Neural progenitor cell (in vitro differentiated cells): ENCODE measurements around the gene TMCO5A. TPM values are rescaled to one million over a fixed set of nuclear protein-coding genes. Genes with fewer than 3 reads are reported as not detected.

Experiments
- DNase-seq: peaks from one replicate; pipeline ENCODE4 v3.0.0-alpha.2; 2016; ENCODE audit warnings: low spot score
- H2AFZ ChIP-seq: fragments of 200-600 bp; sonication (generic); replicated peaks from 2 replicates; pipeline ENCODE4 v1.6.1; 2016; ENCODE audit warnings: antibody characterized with exemption
- H3F3A ChIP-seq: fragments of 200-600 bp; sonication (generic); 2 replicates; pipeline ENCODE4 v1.6.1; 2016; ENCODE audit warnings: antibody characterized with exemption, low read depth
- H3K27ac ChIP-seq: fragments of 200-600 bp; sonication (generic); 2 replicates; pipeline ENCODE4 v1.5.1; 2016; ENCODE audit warnings: mild to moderate bottlenecking
- H3K27me3 ChIP-seq: fragments of 200-600 bp; sonication (generic); 2 replicates; pipeline ENCODE4 v1.6.1; 2016; ENCODE audit warnings: mild to moderate bottlenecking, moderate library complexity
- H3K36me3 ChIP-seq: fragments of 200-600 bp; sonication (generic); 2 replicates; pipeline ENCODE4 v1.5.1; 2016
- H3K4me1 ChIP-seq: fragments of 200-600 bp; sonication (generic); 2 replicates; pipeline ENCODE4 v1.6.1; 2016; ENCODE audit warnings: mixed run types
- H3K4me2 ChIP-seq: fragments of 200-600 bp; sonication (generic); 2 replicates; pipeline ENCODE4 v1.6.1; 2016
- H3K4me3 ChIP-seq: fragments of 200-600 bp; sonication (generic); 2 replicates; pipeline ENCODE4 v1.5.1; 2016
- H3K79me2 ChIP-seq: fragments of 200-600 bp; sonication (generic); 2 replicates; pipeline ENCODE4 v1.6.1; 2016; ENCODE audit warnings: low read depth
- H3K9ac ChIP-seq: fragments of 200-600 bp; sonication (generic); 2 replicates; pipeline ENCODE4 v1.6.1; 2016
- H3K9me3 ChIP-seq: fragments of 200-600 bp; sonication (generic); 2 replicates; pipeline ENCODE4 v1.5.1; 2016; ENCODE audit warnings: low read depth
- H4K20me1 ChIP-seq: fragments of 200-600 bp; sonication (generic); 2 replicates; pipeline ENCODE4 v1.6.1; 2016; ENCODE audit warnings: low read depth
- H3K27ac Mint-ChIP-seq: 3 replicates; pipeline ENCODE4 v1.8.0; 2021; ENCODE audit warnings: mixed read lengths
- H3K27me3 Mint-ChIP-seq: 2 replicates; pipeline ENCODE4 v1.8.0; 2022; ENCODE audit warnings: low read depth, mild to moderate bottlenecking, inconsistent platforms, moderate library complexity, mixed read lengths; ENCODE audit not compliant: insufficient read depth
- H3K36me3 Mint-ChIP-seq: 3 replicates; pipeline ENCODE4 v1.8.0; 2021; ENCODE audit warnings: mixed read lengths
- H3K4me1 Mint-ChIP-seq: 3 replicates; pipeline ENCODE4 v1.8.0; 2021; ENCODE audit warnings: mixed read lengths
- H3K4me3 Mint-ChIP-seq: 3 replicates; pipeline ENCODE4 v1.8.0; 2021; ENCODE audit warnings: mild to moderate bottlenecking, moderate library complexity, mixed read lengths
- H3K9me3 Mint-ChIP-seq: 3 replicates; pipeline ENCODE4 v1.8.0; 2020; ENCODE audit warnings: mixed read lengths
- EZH2 ChIP-seq: fragments of 200-600 bp; sonication (generic); IDR thresholded peaks from 2 replicates; pipeline ENCODE4 v1.6.1; 2017; ENCODE audit warnings: antibody characterized with exemption, mild to moderate bottlenecking, moderate library complexity
- EZH2phosphoT487 ChIP-seq: fragments of 200-600 bp; sonication (generic); IDR thresholded peaks from 2 replicates; pipeline ENCODE4 v1.6.1; 2017; ENCODE audit warnings: antibody characterized with exemption
- total RNA-seq: library from RNA; depleted of rRNA; stranded (reverse); fragments of >200 nt; gene quantifications from 2 replicates; pipeline ENCODE4 v1.2.3, GENCODE V29; 2015; ENCODE audit warnings: low replicate concordance
- TF ChIP-seq, protein P1 (sequence below): fragments of 200-600 bp; sonication (generic); IDR thresholded peaks from 2 replicates; pipeline ENCODE4 v1.5.1; 2017; ENCODE audit warnings: antibody characterized with exemption, mild to moderate bottlenecking

TMCO5A gene
- total RNA-seq, 1 donor from 2014 or later = not detected

DNA sequence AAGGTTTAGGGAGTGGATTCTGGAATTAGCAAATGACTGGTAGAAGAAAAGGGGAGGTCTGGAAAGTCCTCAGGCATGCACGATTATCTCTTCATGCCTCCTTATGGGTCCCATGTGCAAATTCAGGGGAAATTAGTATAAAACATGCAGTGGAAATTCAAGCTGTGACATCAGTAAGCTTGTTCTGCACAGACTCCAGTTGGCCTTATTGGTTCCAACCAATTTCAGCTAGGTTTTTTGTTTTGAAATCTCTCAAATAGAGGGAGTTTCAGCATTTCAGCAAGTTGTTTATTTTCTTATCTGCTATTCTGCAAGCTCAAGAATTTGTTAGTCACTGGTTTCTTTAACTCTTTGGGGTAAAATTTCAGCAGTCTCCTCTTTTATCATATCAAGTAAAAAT is 774 bp upstream of the TMCO5A start:
- no peaks in the 10 kb centered on the region for H4K20me1 ChIP-seq
- no peaks in the 10 kb centered on the region for H3K36me3 ChIP-seq
- Mint-ChIP-seq H3K27ac (no peak overlapping the region), H3K36me3 (no peaks in the 10 kb centered on the region), H3K4me3 (no peak overlapping the region), H3K4me1 (peaks cover 12% of the 10 kb centered on the region), H3K9me3 (no peaks in the 10 kb centered on the region), H3K27me3 (no peaks in the 10 kb centered on the region)
- no peak overlapping the region for H3K9ac ChIP-seq
- H3K4me1 ChIP-seq = no peaks in the 10 kb centered on the region
- no peak overlapping the region for H3K27ac ChIP-seq
- no peaks in the 10 kb centered on the region for H3F3A ChIP-seq
- no peaks in the 10 kb centered on the region for H3K9me3 ChIP-seq
- no peak for TF ChIP-seq EZH2phosphoT487
- TF ChIP-seq, protein P1, sequence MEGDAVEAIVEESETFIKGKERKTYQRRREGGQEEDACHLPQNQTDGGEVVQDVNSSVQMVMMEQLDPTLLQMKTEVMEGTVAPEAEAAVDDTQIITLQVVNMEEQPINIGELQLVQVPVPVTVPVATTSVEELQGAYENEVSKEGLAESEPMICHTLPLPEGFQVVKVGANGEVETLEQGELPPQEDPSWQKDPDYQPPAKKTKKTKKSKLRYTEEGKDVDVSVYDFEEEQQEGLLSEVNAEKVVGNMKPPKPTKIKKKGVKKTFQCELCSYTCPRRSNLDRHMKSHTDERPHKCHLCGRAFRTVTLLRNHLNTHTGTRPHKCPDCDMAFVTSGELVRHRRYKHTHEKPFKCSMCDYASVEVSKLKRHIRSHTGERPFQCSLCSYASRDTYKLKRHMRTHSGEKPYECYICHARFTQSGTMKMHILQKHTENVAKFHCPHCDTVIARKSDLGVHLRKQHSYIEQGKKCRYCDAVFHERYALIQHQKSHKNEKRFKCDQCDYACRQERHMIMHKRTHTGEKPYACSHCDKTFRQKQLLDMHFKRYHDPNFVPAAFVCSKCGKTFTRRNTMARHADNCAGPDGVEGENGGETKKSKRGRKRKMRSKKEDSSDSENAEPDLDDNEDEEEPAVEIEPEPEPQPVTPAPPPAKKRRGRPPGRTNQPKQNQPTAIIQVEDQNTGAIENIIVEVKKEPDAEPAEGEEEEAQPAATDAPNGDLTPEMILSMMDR = no peak
- TF ChIP-seq EZH2 = no peak
- no peak overlapping the region for H3K4me2 ChIP-seq
- H3K27me3 ChIP-seq = no peaks in the 10 kb centered on the region
- no peak overlapping the region for H3K4me3 ChIP-seq
- H3K79me2 ChIP-seq = no peaks in the 10 kb centered on the region
- H2AFZ ChIP-seq = no peak overlapping the region
- no peak for DNase-seq

DNA sequence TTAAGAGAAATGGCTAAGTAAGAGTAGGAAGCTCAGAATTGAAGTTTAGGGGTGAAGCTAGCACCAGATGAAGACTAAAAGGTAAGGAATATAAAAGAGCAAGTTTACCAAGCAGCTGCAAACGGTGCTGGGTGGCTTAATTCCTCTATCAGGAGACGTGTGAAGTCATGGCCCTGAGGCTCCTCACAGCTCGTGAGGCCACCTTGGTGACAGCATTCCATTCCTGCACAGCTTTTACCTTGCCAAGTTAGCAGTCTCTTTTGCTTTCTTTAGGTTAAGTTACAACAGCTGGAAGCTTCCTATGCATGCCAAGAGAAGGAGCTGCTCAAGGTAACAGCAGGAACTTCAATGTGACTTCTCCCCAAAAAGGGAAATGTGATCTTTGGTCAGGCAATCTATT is 6.4 kb downstream of the TMCO5A start:
- H2AFZ ChIP-seq = no peak overlapping the region
- H3K4me2 ChIP-seq = no peak overlapping the region
- H3K9ac ChIP-seq = no peak overlapping the region
- H3K4me1 ChIP-seq = no peaks in the 10 kb centered on the region
- no peak overlapping the region for H3K4me3 ChIP-seq
- no peaks in the 10 kb centered on the region for H3K4me1 Mint-ChIP-seq
- no peaks in the 10 kb centered on the region for H3K79me2 ChIP-seq
- H3K9me3 Mint-ChIP-seq = peaks cover 4% of the 10 kb centered on the region
- H3F3A ChIP-seq = no peaks in the 10 kb centered on the region
- no peak overlapping the region for H3K27ac ChIP-seq
- no peak overlapping the region for H3K4me3 Mint-ChIP-seq
- no peak overlapping the region for H3K27ac Mint-ChIP-seq
- no peaks in the 10 kb centered on the region for H4K20me1 ChIP-seq
- no peaks in the 10 kb centered on the region for H3K27me3 ChIP-seq
- DNase-seq = no peak
- no peaks in the 10 kb centered on the region for H3K36me3 ChIP-seq
- H3K27me3 Mint-ChIP-seq = no peaks in the 10 kb centered on the region
- TF ChIP-seq, protein P1 = no peak
- TF ChIP-seq EZH2 (no peak), EZH2phosphoT487 (no peak)
- H3K36me3 Mint-ChIP-seq = no peaks in the 10 kb centered on the region
- H3K9me3 ChIP-seq = no peaks in the 10 kb centered on the region

DNA sequence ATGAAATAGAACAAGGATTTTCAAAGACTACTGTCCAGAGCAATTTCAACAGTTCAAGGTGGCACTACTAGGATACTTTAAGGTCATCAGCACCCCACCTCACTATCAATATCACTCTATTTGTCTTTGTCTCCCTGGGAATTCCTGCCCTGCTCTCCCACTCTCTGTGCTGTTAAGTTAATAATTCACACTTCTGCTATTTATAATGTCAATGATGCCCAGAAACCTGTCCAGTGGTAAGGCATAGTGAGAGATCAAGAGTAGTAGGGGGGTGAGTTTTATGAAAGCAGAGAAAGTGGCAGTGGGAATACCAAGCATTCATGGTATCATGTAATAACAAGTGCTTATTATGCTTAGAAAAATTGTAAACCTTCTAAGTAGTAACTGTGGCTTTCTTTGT is 7.3 kb downstream of the TMCO5A start:
- no peak overlapping the region for H3K27ac ChIP-seq
- peaks cover 10% of the 10 kb centered on the region for H3K9me3 Mint-ChIP-seq

More for the DNA sequence above, 7.3 kb downstream of the TMCO5A start:
- no peak for TF ChIP-seq EZH2phosphoT487
- TF ChIP-seq EZH2 = no peak
- TF ChIP-seq, protein P1 = no peak
- Histone ChIP-seq H3K36me3 (no peaks in the 10 kb centered on the region), H3F3A (no peaks in the 10 kb centered on the region), H4K20me1 (no peaks in the 10 kb centered on the region), H3K4me1 (no peaks in the 10 kb centered on the region), H3K4me2 (no peak overlapping the region), H2AFZ (no peak overlapping the region), H3K9me3 (no peaks in the 10 kb centered on the region), H3K9ac (no peak overlapping the region), H3K27me3 (no peaks in the 10 kb centered on the region), H3K4me3 (no peak overlapping the region), H3K79me2 (no peaks in the 10 kb centered on the region)
- no peak for DNase-seq
- Mint-ChIP-seq H3K4me1 (no peaks in the 10 kb centered on the region), H3K27me3 (no peaks in the 10 kb centered on the region), H3K36me3 (no peaks in the 10 kb centered on the region), H3K4me3 (no peak overlapping the region), H3K27ac (no peak overlapping the region)
